ACC112 (cell line): Measurements from ENCODE around the gene FARSB.

Experiments
- H2AFZ ChIP-seq: fragments of 200-600 bp; sonication (generic); one replicate; pipeline ENCODE4 v1.6.0; 2017; ENCODE audit warnings: antibody characterized with exemption, low read length; ENCODE audit not compliant: unreplicated experiment
- H3K27ac ChIP-seq: fragments of 200-600 bp; sonication (generic); 2 replicates; pipeline ENCODE4 v1.5.1; 2014; ENCODE audit warnings: low read depth, mild to moderate bottlenecking, antibody characterized with exemption, low read length, moderate library complexity
- H3K27me3 ChIP-seq: fragments of 200-600 bp; sonication (generic); 2 replicates; pipeline ENCODE4 v1.6.1; 2014; ENCODE audit warnings: mild to moderate bottlenecking, antibody characterized with exemption, low read length, moderate library complexity, mixed read lengths; ENCODE audit not compliant: insufficient read depth
- H3K36me3 ChIP-seq: fragments of 200-600 bp; sonication (generic); 2 replicates; pipeline ENCODE4 v1.6.1; 2016; ENCODE audit warnings: mild to moderate bottlenecking, antibody characterized with exemption, low read length, moderate library complexity, mixed read lengths; ENCODE audit not compliant: insufficient read depth
- H3K4me1 ChIP-seq: fragments of 200-600 bp; sonication (generic); one replicate; pipeline ENCODE4 v1.6.1; 2016; ENCODE audit warnings: low read length, mixed read lengths; ENCODE audit not compliant: insufficient read depth, unreplicated experiment, control insufficient read depth
- H3K4me3 ChIP-seq: fragments of 200-600 bp; sonication (generic); 2 replicates; pipeline ENCODE4 v1.5.1; 2014; ENCODE audit warnings: mild to moderate bottlenecking, low read depth, low read length
- H3K79me2 ChIP-seq: fragments of 200-600 bp; sonication (generic); one replicate; pipeline ENCODE4 v1.6.0; 2016; ENCODE audit warnings: low read length; ENCODE audit not compliant: control insufficient read depth, unreplicated experiment, insufficient read depth

Gene FARSB

DNA sequence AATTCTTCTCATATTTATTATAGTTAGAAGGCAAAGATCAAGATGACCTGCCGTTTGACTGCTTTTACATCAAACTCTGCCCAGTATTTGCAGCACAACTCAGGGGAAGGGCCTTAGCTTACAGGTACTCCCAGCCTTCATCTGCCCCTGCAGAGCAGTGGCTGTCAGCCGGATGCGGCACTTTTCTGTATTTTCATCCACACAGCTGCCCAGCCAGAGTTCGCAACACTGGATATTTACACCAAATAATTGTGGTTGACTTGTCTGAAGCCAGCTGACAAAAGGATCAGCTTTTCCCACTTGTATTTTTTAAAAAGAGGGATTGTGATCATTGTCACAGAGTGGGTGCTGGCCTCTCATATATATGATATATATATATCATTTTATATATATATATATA, 94.7 kb downstream of the FARSB start:
- H3K27me3 ChIP-seq = no peaks in the 10 kb centered on the region
- H2AFZ ChIP-seq = no peak overlapping the region
- H3K27ac ChIP-seq = no peak overlapping the region
- H3K79me2 ChIP-seq = no peaks in the 10 kb centered on the region
- no peaks in the 10 kb centered on the region for H3K4me1 ChIP-seq
- no peak overlapping the region for H3K4me3 ChIP-seq
- H3K36me3 ChIP-seq = no peaks in the 10 kb centered on the region

DNA sequence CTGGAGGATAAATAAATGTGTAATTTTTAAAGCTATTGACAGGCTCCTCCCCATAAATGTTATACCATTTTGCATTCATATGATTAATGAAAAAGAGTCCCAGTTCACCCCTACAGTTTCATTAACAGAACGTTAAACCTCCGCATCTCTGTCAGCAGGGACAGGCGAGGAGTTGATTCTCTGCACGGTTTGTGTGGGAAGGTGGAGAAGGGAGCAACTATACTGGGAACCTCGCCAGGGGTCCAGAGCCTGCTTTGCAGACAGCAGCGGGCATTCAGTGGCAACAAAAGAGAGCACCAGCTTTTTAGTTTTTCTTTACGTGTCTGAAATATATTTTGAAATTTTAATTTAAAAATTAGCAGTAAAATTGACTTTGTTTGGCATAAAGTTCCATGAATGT, 101.4 kb downstream of the FARSB start:
- Histone ChIP-seq H3K4me3 (no peak overlapping the region), H3K79me2 (no peaks in the 10 kb centered on the region), H2AFZ (no peak overlapping the region), H3K36me3 (no peaks in the 10 kb centered on the region), H3K4me1 (no peaks in the 10 kb centered on the region), H3K27me3 (peaks cover 39% of the 10 kb centered on the region), H3K27ac (no peak overlapping the region)

DNA sequence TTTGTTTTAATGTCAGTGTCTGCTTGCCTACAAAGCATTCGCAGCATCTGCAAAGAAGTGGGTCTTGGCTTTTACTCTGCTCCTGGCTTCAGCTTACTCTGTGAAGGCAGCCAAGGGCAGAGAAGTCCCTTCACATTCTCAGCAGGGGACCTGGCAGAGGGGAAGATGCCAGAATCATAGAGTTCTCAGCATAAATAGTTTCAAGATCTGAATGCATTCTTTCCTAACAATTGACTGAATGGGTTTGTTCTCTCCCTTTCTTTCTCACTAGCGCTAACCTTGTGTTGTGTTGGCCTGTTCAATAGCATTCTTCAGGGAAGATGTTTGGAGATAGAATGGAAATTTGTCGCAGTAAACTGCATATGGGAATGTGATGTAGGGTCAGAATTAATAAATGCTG, 106.9 kb downstream of the FARSB start:
- H3K79me2 ChIP-seq = no peaks in the 10 kb centered on the region
- no peaks in the 10 kb centered on the region for H3K36me3 ChIP-seq
- H3K27me3 ChIP-seq = peaks cover 60% of the 10 kb centered on the region
- no peak overlapping the region for H3K27ac ChIP-seq
- H3K4me1 ChIP-seq = no peaks in the 10 kb centered on the region
- no peak overlapping the region for H2AFZ ChIP-seq
- no peak overlapping the region for H3K4me3 ChIP-seq

DNA sequence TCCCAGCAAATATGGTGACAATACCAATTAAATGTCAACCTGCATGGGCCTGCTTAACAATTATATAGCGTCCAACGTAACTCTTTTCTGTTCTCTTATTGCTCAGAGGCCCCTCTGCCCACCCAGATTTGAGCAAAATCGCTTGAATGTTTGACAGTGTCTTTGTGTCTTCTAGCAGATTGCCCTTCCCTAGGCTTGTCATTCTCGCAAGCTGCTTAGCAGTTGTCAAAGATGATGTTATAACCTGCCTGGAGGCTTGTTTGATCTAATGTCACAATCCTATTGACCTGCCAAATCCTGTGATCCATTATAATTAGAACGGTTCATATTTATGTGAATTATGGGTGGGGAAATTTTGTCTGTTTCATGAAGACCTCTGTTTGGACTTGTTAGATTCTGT, 108.8 kb downstream of the FARSB start:
- H3K4me3 ChIP-seq = no peak overlapping the region
- no peak overlapping the region for H3K27ac ChIP-seq
- no peaks in the 10 kb centered on the region for H3K79me2 ChIP-seq
- no peaks in the 10 kb centered on the region for H3K36me3 ChIP-seq
- no peak overlapping the region for H2AFZ ChIP-seq
- H3K27me3 ChIP-seq = peaks cover 56% of the 10 kb centered on the region
- H3K4me1 ChIP-seq = no peaks in the 10 kb centered on the region

DNA sequence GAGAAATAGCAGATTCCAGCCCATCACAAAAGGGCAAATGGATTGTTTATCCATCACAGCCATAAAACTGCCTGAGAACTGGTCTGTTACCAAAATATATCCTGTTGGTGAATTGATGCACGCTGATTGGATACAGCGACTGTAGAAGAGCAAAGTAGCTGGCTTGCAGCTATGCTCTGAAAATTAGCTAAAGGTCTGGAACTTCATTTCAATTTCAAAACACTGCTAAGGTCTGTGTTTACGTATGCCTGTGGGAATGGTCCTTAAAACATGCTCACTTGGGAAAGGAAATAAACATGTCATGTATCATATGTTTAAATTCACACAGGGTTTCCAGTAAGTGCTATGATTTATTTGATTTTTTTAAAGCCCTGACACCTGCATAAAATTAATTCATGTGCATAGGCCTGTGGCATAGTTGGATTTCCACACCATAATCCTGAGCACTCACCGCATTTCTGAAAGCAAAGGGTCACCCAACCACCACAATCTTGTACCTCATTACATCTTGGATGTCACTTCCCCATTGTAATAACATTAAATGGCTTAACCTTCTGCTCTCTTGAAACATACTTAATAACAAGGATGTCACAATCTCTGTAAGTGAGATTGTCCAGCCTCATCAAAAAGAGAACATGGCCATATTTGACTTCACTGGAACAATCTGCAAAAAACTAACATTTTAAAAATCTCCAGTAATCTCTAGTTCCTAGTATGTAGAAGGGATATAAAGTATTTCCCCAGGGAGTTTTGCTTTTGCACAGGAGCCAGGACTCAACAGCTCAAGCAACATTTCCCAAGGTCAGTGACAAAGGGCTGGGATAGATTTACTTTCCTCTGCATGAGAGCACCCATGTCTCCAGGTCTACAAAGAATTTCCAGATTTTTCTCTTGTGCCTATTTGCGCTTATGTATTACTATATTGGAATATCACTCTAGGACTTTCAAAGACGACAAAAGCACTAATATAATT, 109.8 kb downstream of the FARSB start:
- Histone ChIP-seq H3K27me3 (peaks cover 53% of the 10 kb centered on the region), H3K27ac (no peak overlapping the region), H2AFZ (no peak overlapping the region), H3K4me1 (no peaks in the 10 kb centered on the region), H3K79me2 (no peaks in the 10 kb centered on the region), H3K4me3 (no peak overlapping the region), H3K36me3 (no peaks in the 10 kb centered on the region)

DNA sequence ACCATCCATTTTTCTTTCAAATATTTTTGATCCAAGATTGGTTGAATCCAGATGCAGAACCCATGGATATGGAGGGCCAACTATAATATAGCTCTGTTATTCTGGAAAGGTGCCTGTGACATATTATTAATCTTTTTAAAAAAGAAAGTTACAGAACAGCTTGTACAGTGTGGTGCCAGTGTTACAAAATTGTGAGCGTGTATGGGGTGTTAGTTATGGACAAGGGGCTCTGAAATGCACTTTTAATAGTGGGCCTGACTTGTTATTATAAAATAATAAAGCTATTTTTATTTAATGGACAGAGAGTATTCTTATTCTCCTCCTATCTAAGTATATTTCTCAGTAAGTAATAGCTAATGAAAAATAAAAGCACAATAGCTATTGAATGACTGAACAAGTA, 111.2 kb downstream of the FARSB start:
- H3K27ac ChIP-seq = no peak overlapping the region
- peaks cover 46% of the 10 kb centered on the region for H3K27me3 ChIP-seq
- H3K4me3 ChIP-seq = no peak overlapping the region
- no peaks in the 10 kb centered on the region for H3K36me3 ChIP-seq
- H3K4me1 ChIP-seq = no peaks in the 10 kb centered on the region
- no peaks in the 10 kb centered on the region for H3K79me2 ChIP-seq
- H2AFZ ChIP-seq = no peak overlapping the region

DNA sequence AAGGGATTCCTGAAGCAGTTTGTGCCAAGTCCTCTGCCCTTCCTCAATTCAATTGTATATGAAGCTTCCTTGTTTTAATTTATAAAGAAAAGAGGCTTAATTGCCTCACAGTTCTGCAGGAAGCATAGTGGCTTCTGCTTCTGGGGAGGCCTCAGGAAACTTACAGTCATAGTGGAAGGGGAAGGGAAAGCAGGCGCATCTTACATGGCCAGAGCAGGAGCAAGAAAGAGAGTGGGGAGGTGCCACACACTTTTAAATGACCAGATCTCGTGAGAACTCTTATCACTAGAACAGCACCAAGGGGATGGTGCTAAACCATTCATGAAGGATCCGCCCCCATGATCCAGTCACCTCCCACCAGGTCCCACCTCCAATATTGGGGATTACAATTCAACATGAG, 117.4 kb downstream of the FARSB start:
- no peaks in the 10 kb centered on the region for H3K4me1 ChIP-seq
- H3K4me3 ChIP-seq = no peak overlapping the region
- no peaks in the 10 kb centered on the region for H3K36me3 ChIP-seq
- no peak overlapping the region for H3K27ac ChIP-seq
- H2AFZ ChIP-seq = no peak overlapping the region
- no peaks in the 10 kb centered on the region for H3K79me2 ChIP-seq
- H3K27me3 ChIP-seq = peaks cover 43% of the 10 kb centered on the region

DNA sequence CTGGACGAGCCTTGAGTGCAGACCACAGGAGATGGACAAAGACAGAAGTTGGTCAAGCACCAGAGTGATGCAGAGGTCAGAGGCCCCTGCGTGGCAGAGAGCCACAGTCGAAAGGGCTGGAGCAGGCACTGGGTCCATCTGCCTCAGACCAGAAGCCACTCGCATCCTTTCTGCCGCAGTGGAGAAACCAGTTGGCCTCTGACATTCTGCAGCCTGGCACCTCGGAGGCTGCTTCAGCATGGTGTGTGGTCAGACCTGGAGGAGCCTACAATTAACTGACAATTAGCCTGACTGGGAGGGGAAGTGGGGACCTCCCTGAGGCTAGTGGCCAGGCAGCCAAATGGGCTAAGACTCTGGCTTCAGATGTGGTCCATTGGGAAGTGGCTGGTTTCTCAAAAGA, 120.4 kb downstream of the FARSB start:
- no peaks in the 10 kb centered on the region for H3K36me3 ChIP-seq

DNA sequence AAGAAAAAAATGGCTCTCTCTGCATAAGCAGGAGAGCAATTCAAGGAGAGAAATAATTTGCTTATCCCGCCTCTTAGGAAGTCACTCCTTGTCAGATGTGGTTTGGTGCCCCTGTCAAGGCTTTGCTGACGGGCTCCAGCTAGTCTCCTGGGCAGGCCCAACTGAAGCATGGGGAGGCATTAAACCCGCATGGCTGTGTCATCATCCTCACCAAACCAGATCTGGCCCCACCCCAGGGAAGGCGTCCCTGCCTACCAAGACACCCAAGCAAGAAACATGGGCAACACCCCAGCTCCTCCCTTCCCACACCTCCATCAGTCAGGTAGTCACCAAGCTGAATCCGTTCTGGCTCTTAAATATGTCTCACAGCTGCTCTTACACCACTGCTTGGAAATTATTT, 123.6 kb downstream of the FARSB start:
- Histone ChIP-seq H3K4me1 (no peaks in the 10 kb centered on the region), H2AFZ (no peak overlapping the region), H3K4me3 (no peak overlapping the region), H3K27me3 (peaks cover 31% of the 10 kb centered on the region), H3K27ac (no peak overlapping the region), H3K36me3 (no peaks in the 10 kb centered on the region), H3K79me2 (no peaks in the 10 kb centered on the region)

More for the DNA sequence above, 120.4 kb downstream of the FARSB start:
- Histone ChIP-seq H3K4me3 (no peak overlapping the region), H3K27me3 (peaks cover 44% of the 10 kb centered on the region), H3K4me1 (no peaks in the 10 kb centered on the region), H3K79me2 (no peaks in the 10 kb centered on the region), H3K27ac (no peak overlapping the region), H2AFZ (no peak overlapping the region)

DNA sequence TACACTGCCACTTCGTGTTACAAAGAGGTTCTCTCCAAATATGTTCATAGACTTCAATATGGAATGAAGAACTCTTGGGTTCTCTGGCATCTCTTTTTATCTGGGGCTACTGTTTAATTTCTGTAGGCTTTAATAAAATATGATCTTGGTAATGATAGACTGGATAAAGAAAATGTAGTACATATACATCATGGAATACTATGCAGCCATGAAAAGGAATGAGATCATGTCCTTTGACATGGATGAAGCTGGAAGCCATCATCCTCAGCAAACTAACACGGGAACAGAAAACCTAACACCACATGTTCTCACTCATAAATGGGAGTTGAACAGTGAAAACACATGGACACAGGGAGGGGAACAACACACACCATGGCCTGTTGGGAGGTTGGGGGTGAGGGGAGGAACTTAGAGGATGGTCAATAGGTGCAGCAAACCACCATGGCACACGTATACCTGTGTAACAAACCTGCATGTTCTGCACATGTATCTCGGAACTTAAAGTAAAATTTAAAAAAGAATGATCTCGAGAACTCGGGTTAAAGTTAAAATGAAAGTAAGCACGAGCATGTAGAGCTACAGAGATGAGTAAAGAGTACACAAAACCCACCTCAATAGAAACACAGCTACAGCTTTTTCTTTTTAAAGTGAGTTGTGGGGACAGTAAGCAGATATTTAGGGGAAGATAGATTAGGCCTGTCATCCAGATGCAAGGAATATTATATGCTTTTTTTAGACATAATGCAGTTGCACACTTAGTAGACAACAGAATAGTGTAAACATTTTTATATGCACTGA, 129.2 kb downstream of the FARSB start:
- no peak overlapping the region for H3K4me3 ChIP-seq
- H3K36me3 ChIP-seq = no peaks in the 10 kb centered on the region
- H3K4me1 ChIP-seq = no peaks in the 10 kb centered on the region
- H3K27ac ChIP-seq = no peak overlapping the region
- no peak overlapping the region for H2AFZ ChIP-seq
- no peaks in the 10 kb centered on the region for H3K79me2 ChIP-seq
- H3K27me3 ChIP-seq = no peaks in the 10 kb centered on the region; the same call in 1 of the 2 replicates
